H9 (cell line): ENCODE data around the gene TBL1Y. TPM values are rescaled to one million over a fixed set of nuclear protein-coding genes. Genes with fewer than 3 reads are reported as not detected.

Experiments
- DNase-seq: peaks from one replicate; pipeline ENCODE4 v3.0.0-alpha.2; 2017
- H2AFZ ChIP-seq: one replicate; pipeline ENCODE4 v1.6.1; 2013; ENCODE audit warnings: mild to moderate bottlenecking, low read length, control low read depth, moderate library complexity
- H2AK5ac ChIP-seq: 2 replicates; pipeline ENCODE4 v1.6.1; 2013; ENCODE audit warnings: low read length, control low read depth, mixed read lengths; ENCODE audit not compliant: insufficient read length
- H2BK120ac ChIP-seq: one replicate; pipeline ENCODE4 v1.6.1; 2013; ENCODE audit warnings: low read depth, mild to moderate bottlenecking, low read length, control low read depth, inconsistent platforms; ENCODE audit not compliant: poor library complexity, severe bottlenecking
- H2BK12ac ChIP-seq: 2 replicates; pipeline ENCODE4 v1.6.1; 2013; ENCODE audit warnings: low read length, control low read depth, mixed read lengths, low read depth; ENCODE audit not compliant: insufficient read length
- H2BK15ac ChIP-seq: 2 replicates; pipeline ENCODE4 v1.6.1; 2013; ENCODE audit warnings: low read depth, low read length, control low read depth
- H2BK20ac ChIP-seq: one replicate; pipeline ENCODE4 v1.6.1; 2013; ENCODE audit warnings: low read depth, mild to moderate bottlenecking, low read length, control low read depth, inconsistent platforms; ENCODE audit not compliant: poor library complexity, severe bottlenecking
- H2BK5ac ChIP-seq: 2 replicates; pipeline ENCODE4 v1.6.1; 2013; ENCODE audit warnings: low read length, control low read depth, mixed read lengths; ENCODE audit not compliant: insufficient read length
- H3K14ac ChIP-seq: 2 replicates; pipeline ENCODE4 v1.6.1; 2013; ENCODE audit warnings: low read length, control low read depth; ENCODE audit not compliant: insufficient read depth
- H3K18ac ChIP-seq: 2 replicates; pipeline ENCODE4 v1.6.1; 2013; ENCODE audit warnings: low read depth, mild to moderate bottlenecking, mixed read lengths, low read length, control low read depth; ENCODE audit not compliant: insufficient read length
- H3K23ac ChIP-seq: 2 replicates; pipeline ENCODE4 v1.6.1; 2013; ENCODE audit warnings: low read length, control low read depth, mixed read lengths, low read depth; ENCODE audit not compliant: insufficient read length
- H3K23me2 ChIP-seq: 2 replicates; pipeline ENCODE4 v1.6.1; 2013; ENCODE audit warnings: low read depth, mild to moderate bottlenecking, mixed read lengths, low read length, control low read depth; ENCODE audit not compliant: insufficient read length, poor library complexity, severe bottlenecking
- H3K27ac ChIP-seq: 2 replicates; pipeline ENCODE4 v1.5.1; 2013; ENCODE audit warnings: low read length, control low read depth, mixed read lengths, low read depth; ENCODE audit not compliant: insufficient read length
- H3K27me3 ChIP-seq: 2 replicates; pipeline ENCODE4 v1.6.1; 2013; ENCODE audit warnings: low read length, control low read depth, inconsistent platforms; ENCODE audit not compliant: insufficient read depth
- H3K4ac ChIP-seq: 2 replicates; pipeline ENCODE4 v1.6.1; 2013; ENCODE audit warnings: low read depth, mild to moderate bottlenecking, control low read depth, inconsistent platforms, low read length, moderate library complexity
- H3K4me1 ChIP-seq: 2 replicates; pipeline ENCODE4 v1.6.1; 2013; ENCODE audit warnings: low read length, control low read depth, inconsistent platforms; ENCODE audit not compliant: insufficient read depth
- H3K4me2 ChIP-seq: 2 replicates; pipeline ENCODE4 v1.6.1; 2013; ENCODE audit warnings: low read length, control low read depth, mixed read lengths; ENCODE audit not compliant: insufficient read length, insufficient read depth
- H3K56ac ChIP-seq: 2 replicates; pipeline ENCODE4 v1.6.1; 2013; ENCODE audit warnings: low read depth, mild to moderate bottlenecking, mixed read lengths, low read length, control low read depth; ENCODE audit not compliant: insufficient read length
- H3K79me1 ChIP-seq: 2 replicates; pipeline ENCODE4 v1.6.1; 2013; ENCODE audit warnings: low read depth, mild to moderate bottlenecking, moderate library complexity, low read length, control low read depth, inconsistent platforms; ENCODE audit not compliant: insufficient read depth, poor library complexity, severe bottlenecking
- H3K79me2 ChIP-seq: 2 replicates; pipeline ENCODE4 v1.6.1; 2013; ENCODE audit warnings: low read length, control low read depth, inconsistent platforms; ENCODE audit not compliant: insufficient read depth
- H3K9ac ChIP-seq: 2 replicates; pipeline ENCODE4 v1.6.1; 2013; ENCODE audit warnings: low read length, control low read depth, mixed read lengths; ENCODE audit not compliant: insufficient read length; ENCODE audit errors: extremely low read depth
- H3K9me3 ChIP-seq: one replicate; pipeline ENCODE4 v1.6.1; 2013; ENCODE audit warnings: low read depth, low read length, inconsistent platforms; ENCODE audit not compliant: control insufficient read depth
- H3T11ph ChIP-seq: one replicate; pipeline ENCODE4 v1.6.1; 2013; ENCODE audit warnings: mild to moderate bottlenecking, low read length, control low read depth, inconsistent platforms
- H4K20me1 ChIP-seq: one replicate; pipeline ENCODE4 v1.6.1; 2013; ENCODE audit not compliant: control insufficient read depth, insufficient read length, insufficient read depth
- H4K5ac ChIP-seq: 2 replicates; pipeline ENCODE4 v1.6.1; 2013; ENCODE audit warnings: low read depth, mild to moderate bottlenecking, mixed read lengths, low read length, control low read depth; ENCODE audit not compliant: insufficient read length
- H4K8ac ChIP-seq: replicated peaks from 2 replicates; pipeline ENCODE4 v1.6.1; 2013; ENCODE audit warnings: low read length, control low read depth, mixed read lengths, low read depth; ENCODE audit not compliant: insufficient read length
- H4K91ac ChIP-seq: 2 replicates; pipeline ENCODE4 v1.6.1; 2013; ENCODE audit warnings: low read depth, mild to moderate bottlenecking, moderate library complexity, mixed read lengths, low read length, control low read depth; ENCODE audit not compliant: insufficient read length
- H3K27ac Mint-ChIP-seq, 3 experiments: 2 replicates in 2 of 3; 3 replicates in 1 of 3; pipeline ENCODE4 v1.8.0; 2020 to 2021; ENCODE audit warnings: mixed read lengths in 3 of 3, mild to moderate bottlenecking in 1 of 3, moderate library complexity in 1 of 3
- H3K27me3 Mint-ChIP-seq: 2 replicates; pipeline ENCODE4 v1.8.0; 2021; ENCODE audit warnings: low read depth, mild to moderate bottlenecking, moderate library complexity, mixed read lengths
- H3K36me3 Mint-ChIP-seq, 3 experiments: 2 replicates in 2 of 3; 3 replicates in 1 of 3; pipeline ENCODE4 v1.8.0; 2020 to 2021; ENCODE audit warnings: low read depth in 3 of 3, mixed read lengths in 3 of 3; ENCODE audit not compliant: insufficient read depth in 1 of 3
- H3K4me1 Mint-ChIP-seq, 2 experiments: 2 replicates each; pipeline ENCODE4 v1.8.0; 2020; ENCODE audit warnings: mixed read lengths in 2 of 2
- H3K4me3 Mint-ChIP-seq, 2 experiments: 2 replicates in 1 of 2; 3 replicates in 1 of 2; pipeline ENCODE4 v1.8.0; 2020 to 2021; ENCODE audit warnings: mild to moderate bottlenecking in 2 of 2, mixed read lengths in 2 of 2, moderate library complexity in 1 of 2
- H3K9me3 Mint-ChIP-seq, 2 experiments: 2 replicates in 1 of 2; 3 replicates in 1 of 2; pipeline ENCODE4 v1.8.0; 2020; ENCODE audit warnings: mild to moderate bottlenecking in 2 of 2, mixed read lengths in 2 of 2, moderate library complexity in 1 of 2
- WGBS: extraction: QIAGEN DNeasy Blood & Tissue Kit; methylation state at CpG from one replicate; pipeline ENCODE4 v1.1.7; 2013; ENCODE audit warnings: missing lambda C conversion rate, low lambda C conversion rate, mixed read lengths; ENCODE audit not compliant: insufficient read length; ENCODE audit errors: extremely low coverage; 5-methylcytosine and 5-hydroxymethylcytosine counted together
- total RNA-seq: library from RNA; stranded (reverse); gene quantifications from 2 replicates; pipeline ENCODE4 v1.2.1, GENCODE V29; 2021
- TF ChIP-seq, protein P1 (sequence below): fragments of 200-600 bp; sonication (generic); conservative IDR thresholded peaks from 3 replicates; pipeline ENCODE4 v1.8.0; 2021; ENCODE audit warnings: antibody characterized with exemption, mild to moderate bottlenecking

Gene TBL1Y
- total RNA-seq, 1 experiment from 2014 or later = not detected

DNA sequence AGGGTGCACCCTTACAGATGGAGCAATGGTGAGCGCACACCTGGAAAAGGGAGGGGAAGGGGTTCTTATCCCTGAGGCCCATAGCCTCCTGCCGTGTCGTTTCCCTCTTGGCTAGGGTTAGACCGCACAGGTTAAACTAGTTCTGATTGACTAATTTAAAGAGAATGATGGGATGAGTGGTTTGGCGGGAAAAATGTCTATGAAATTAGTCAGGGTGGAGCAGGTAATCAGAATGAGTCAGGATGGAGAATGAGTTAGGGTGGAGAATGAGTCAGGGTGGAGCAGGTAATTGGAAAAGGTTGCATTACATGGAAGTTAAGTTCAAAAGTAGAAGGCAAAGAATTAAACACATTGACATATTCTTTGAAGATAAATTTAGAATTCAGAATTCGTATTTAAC is 196.7 kb downstream of the TBL1Y start:
- no peak overlapping the region for H3K4me3 Mint-ChIP-seq
- Histone ChIP-seq H2AFZ (no peak overlapping the region), H2AK5ac (no peak overlapping the region), H2BK20ac (no peak overlapping the region), H3K4me2 (no peak overlapping the region), H3K23ac (no peak overlapping the region), H2BK120ac (no peak overlapping the region), H2BK15ac (no peak overlapping the region), H3K79me1 (no peaks in the 10 kb centered on the region), H3K56ac (no peak overlapping the region), H3K9me3 (no peaks in the 10 kb centered on the region), H4K8ac (no peak overlapping the region), H3K4me1 (no peaks in the 10 kb centered on the region), H4K20me1 (no peaks in the 10 kb centered on the region), H2BK5ac (no peak overlapping the region), H3K18ac (no peak overlapping the region), H3K79me2 (no peaks in the 10 kb centered on the region), H4K5ac (no peak overlapping the region), H4K91ac (no peak overlapping the region), H3T11ph (no peak overlapping the region), H3K27ac (no peak overlapping the region), H3K9ac (no peak overlapping the region), H3K14ac (no peak overlapping the region), H2BK12ac (no peak overlapping the region), H3K27me3 (no peaks in the 10 kb centered on the region), H3K4ac (no peak overlapping the region), H3K23me2 (no peaks in the 10 kb centered on the region)
- H3K27ac Mint-ChIP-seq = no peak overlapping the region
- H3K27me3 Mint-ChIP-seq = no peaks in the 10 kb centered on the region
- DNase-seq = no peak
- no CpG with 5 or more reads among the region's 6 CpGs for WGBS
- TF ChIP-seq, protein P1, sequence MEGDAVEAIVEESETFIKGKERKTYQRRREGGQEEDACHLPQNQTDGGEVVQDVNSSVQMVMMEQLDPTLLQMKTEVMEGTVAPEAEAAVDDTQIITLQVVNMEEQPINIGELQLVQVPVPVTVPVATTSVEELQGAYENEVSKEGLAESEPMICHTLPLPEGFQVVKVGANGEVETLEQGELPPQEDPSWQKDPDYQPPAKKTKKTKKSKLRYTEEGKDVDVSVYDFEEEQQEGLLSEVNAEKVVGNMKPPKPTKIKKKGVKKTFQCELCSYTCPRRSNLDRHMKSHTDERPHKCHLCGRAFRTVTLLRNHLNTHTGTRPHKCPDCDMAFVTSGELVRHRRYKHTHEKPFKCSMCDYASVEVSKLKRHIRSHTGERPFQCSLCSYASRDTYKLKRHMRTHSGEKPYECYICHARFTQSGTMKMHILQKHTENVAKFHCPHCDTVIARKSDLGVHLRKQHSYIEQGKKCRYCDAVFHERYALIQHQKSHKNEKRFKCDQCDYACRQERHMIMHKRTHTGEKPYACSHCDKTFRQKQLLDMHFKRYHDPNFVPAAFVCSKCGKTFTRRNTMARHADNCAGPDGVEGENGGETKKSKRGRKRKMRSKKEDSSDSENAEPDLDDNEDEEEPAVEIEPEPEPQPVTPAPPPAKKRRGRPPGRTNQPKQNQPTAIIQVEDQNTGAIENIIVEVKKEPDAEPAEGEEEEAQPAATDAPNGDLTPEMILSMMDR = no peak
- H3K4me1 Mint-ChIP-seq = no peaks in the 10 kb centered on the region
- H3K36me3 Mint-ChIP-seq = no peaks in the 10 kb centered on the region
- no peaks in the 10 kb centered on the region for H3K9me3 Mint-ChIP-seq
